SK-N-MC (cell line): ENCODE data around the gene B4GALNT1.

ENCODE experiments used
- EZH2 ChIP-seq: fragments of 200-600 bp; sonication (generic); IDR thresholded peaks from one replicate; pipeline ENCODE4 v1.6.1; 2017; ENCODE audit warnings: antibody characterized with exemption
- FOXP2 ChIP-seq: optimal IDR thresholded peaks from 2 replicates; pipeline ENCODE3; 2011; ENCODE audit warnings: mild to moderate bottlenecking, moderate library complexity; ENCODE audit not compliant: insufficient read depth; ENCODE audit errors: extremely low read length, control extremely low read depth
- POLR2AphosphoS5 ChIP-seq: IDR thresholded peaks from 2 replicates; pipeline ENCODE4 v1.6.1; 2012; ENCODE audit warnings: mild to moderate bottlenecking, low read depth, low read length, borderline replicate concordance

DNA sequence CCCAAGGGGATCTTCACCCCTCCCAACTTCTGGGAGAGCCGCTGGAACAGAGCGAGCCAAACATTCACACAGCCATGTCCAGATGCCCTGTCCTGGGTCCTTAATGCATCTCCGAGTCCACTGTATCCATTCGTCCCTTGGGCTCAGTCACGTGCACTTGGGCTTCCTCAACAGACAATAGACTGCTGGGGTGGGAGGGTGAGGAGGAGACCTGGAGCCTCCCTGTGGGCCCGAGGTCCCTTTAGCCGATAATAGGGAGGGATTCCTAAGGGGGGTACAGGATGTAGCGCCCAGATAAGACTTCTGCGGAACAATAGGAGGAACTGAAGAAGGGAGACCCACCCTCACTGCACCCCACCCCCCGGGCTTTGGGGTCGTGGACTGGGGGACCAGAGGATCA is 15.1 kb downstream of the B4GALNT1 start:
- TF ChIP-seq POLR2AphosphoS5 (no peak), EZH2 (no peak), FOXP2 (no peak)
